ACHN (cell line): Measurements from ENCODE around the gene MKRN2.
"Not testable (repeated sequence)": the region's sequence is repeated elsewhere in the genome, so short reads cannot be mapped to it uniquely, and the experiment has no call there.

Experiments
- DNase-seq: peaks from one replicate; pipeline ENCODE4 v3.0.0-alpha.2; 2015
- in situ Hi-C: cut with HindIII; loops from 2 replicates; pipeline ENCODE4 v1.10.0; 2017; ENCODE audit warnings: low sequenced_read_pairs, low pct_ligation_motif_present, low pct_unique_long_range_greater_than_20kb

Gene MKRN2

GRCh38 chr3:12618426-12618825 is 61.5 kb downstream of the MKRN2 start:
- in situ Hi-C loops, result no loop called here

GRCh38 chr3:12620305-12620704 is 63.4 kb downstream of the MKRN2 start:
- in situ Hi-C loops, result no loop called here
- no peak for DNase-seq

More at GRCh38 chr3:12618426-12618825, 61.5 kb downstream of the MKRN2 start:
- DNase-seq, result no peak

GRCh38 chr3:12620729-12621128 is 63.8 kb downstream of the MKRN2 start:
- in situ Hi-C loops, result no loop called here
- DNase-seq, result no peak

GRCh38 chr3:12622335-12622734 is 65.4 kb downstream of the MKRN2 start:
- in situ Hi-C loops, result no loop called here
- DNase-seq, result no peak

- DNase-seq, result no peak
- in situ Hi-C loops, result no loop called here
Observed at GRCh38 chr3:12624056-12624455, 67.2 kb downstream of the MKRN2 start.

GRCh38 chr3:12624964-12625363 is 68.1 kb downstream of the MKRN2 start:
- in situ Hi-C loops, result not testable (repeated sequence)

GRCh38 chr3:12627370-12627769 is 70.5 kb downstream of the MKRN2 start:
- no peak for DNase-seq
- in situ Hi-C loops, result no loop called here

More at GRCh38 chr3:12624964-12625363, 68.1 kb downstream of the MKRN2 start:
- not testable (repeated sequence) for DNase-seq

GRCh38 chr3:12628813-12629212 is 71.9 kb downstream of the MKRN2 start:
- in situ Hi-C loops, result no loop called here
- no peak for DNase-seq

- in situ Hi-C loops, result no loop called here
- no peak for DNase-seq
Observed at GRCh38 chr3:12629560-12629959, 72.7 kb downstream of the MKRN2 start.

GRCh38 chr3:12630292-12630691 is 73.4 kb downstream of the MKRN2 start:
- DNase-seq, result no peak
- in situ Hi-C loops, result no loop called here

GRCh38 chr3:12630843-12631242 is 74.0 kb downstream of the MKRN2 start:
- in situ Hi-C loops, result not testable (repeated sequence)

GRCh38 chr3:12632523-12632922 is 75.6 kb downstream of the MKRN2 start:
- in situ Hi-C loops, result no loop called here
- no peak for DNase-seq

More at GRCh38 chr3:12630843-12631242, 74.0 kb downstream of the MKRN2 start:
- DNase-seq, result not testable (repeated sequence)

- DNase-seq, result no peak
- in situ Hi-C loops, result no loop called here
Observed at GRCh38 chr3:12633108-12633507, 76.2 kb downstream of the MKRN2 start.
